ENCODE results near the gene SERPINF2. TPM values are rescaled to one million over a fixed set of nuclear protein-coding genes. Genes with fewer than 3 reads are reported as not detected.

SERPINF2 gene
- total RNA-seq, 6 experiments from 2014 or later, result not detected

DNA sequence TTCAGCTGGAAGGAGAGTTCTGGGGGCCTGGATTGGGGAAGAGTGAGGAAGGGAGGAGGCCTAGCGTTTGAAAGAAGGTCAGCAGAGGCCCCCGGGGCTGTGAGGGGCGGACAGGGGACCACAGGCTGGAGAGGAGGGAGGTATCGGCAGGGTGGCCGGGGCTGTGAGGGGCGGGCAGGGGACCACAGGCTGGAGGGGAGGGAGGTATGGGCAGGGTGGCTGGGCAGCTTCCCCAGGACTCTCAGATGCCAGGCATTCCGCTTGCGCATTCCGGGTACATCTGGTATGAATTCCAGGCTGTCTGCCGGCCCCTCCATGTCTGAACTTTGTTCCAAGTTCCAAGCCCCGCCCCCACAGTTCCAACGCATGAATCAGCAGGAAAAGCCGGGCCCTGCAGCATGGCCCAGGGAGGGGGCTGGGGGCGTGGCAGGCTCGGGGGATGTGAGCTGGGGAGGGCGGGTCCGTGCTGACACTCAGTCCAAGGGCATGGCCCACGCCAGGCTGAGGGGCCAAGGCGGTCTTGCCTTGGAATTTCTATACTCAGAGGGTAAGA is 28.2 kb upstream of the SERPINF2 start:
- Mint-ChIP-seq H3K27ac (peak overlapping the region; percentile 79), H3K4me3 (peak overlapping the region; percentile 91), H3K9me3 (no peaks in the 10 kb centered on the region), H3K4me1 (ENCODE audit: low read depth) (peaks cover 51% of the 10 kb centered on the region), H3K27me3 (ENCODE audit: insufficient read depth) (peaks cover 21% of the 10 kb centered on the region), H3K36me3 (ENCODE audit: low read depth) (peaks cover 36% of the 10 kb centered on the region)
- TF ChIP-seq, protein P1, sequence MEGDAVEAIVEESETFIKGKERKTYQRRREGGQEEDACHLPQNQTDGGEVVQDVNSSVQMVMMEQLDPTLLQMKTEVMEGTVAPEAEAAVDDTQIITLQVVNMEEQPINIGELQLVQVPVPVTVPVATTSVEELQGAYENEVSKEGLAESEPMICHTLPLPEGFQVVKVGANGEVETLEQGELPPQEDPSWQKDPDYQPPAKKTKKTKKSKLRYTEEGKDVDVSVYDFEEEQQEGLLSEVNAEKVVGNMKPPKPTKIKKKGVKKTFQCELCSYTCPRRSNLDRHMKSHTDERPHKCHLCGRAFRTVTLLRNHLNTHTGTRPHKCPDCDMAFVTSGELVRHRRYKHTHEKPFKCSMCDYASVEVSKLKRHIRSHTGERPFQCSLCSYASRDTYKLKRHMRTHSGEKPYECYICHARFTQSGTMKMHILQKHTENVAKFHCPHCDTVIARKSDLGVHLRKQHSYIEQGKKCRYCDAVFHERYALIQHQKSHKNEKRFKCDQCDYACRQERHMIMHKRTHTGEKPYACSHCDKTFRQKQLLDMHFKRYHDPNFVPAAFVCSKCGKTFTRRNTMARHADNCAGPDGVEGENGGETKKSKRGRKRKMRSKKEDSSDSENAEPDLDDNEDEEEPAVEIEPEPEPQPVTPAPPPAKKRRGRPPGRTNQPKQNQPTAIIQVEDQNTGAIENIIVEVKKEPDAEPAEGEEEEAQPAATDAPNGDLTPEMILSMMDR (IDR thresholded peaks at IDR 0.05), result no peak
- DNase-seq, result peak; percentile 97

GRCh38 chr17:1714980-1715802 is 27.5 kb upstream of the SERPINF2 start:
- Mint-ChIP-seq H3K9me3 (no peaks in the 10 kb centered on the region), H3K27ac (peak overlapping the region; percentile 79), H3K4me1 (ENCODE audit: low read depth) (peaks cover 51% of the 10 kb centered on the region), H3K27me3 (ENCODE audit: insufficient read depth) (peaks cover 19% of the 10 kb centered on the region), H3K36me3 (ENCODE audit: low read depth) (peaks cover 36% of the 10 kb centered on the region), H3K4me3 (peak overlapping the region; percentile 91)
- DNase-seq, result peak; percentile 93
- TF ChIP-seq, protein P1 (IDR thresholded peaks at IDR 0.05), result no peak

DNA sequence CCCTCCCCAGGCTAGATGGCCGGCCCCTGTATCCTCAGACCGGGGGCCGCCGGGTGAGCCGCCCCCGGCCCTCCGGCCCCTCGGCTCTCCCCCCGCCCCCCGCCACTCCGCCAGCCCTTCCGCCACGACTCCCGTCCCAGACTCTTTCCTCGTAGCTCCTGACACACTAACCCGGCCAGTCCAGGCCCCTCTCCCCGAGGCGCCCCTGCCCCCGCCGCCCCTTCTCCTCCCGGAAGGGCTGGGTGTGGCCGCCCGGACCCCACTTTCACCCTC is 26.9 kb upstream of the SERPINF2 start:
- TF ChIP-seq, protein P1 (IDR thresholded peaks at IDR 0.05), result no peak
- H3K36me3 Mint-ChIP-seq (ENCODE audit: low read depth), result peaks cover 36% of the 10 kb centered on the region
- H3K4me3 Mint-ChIP-seq, result peak overlapping the region; percentile 91
- H3K9me3 Mint-ChIP-seq, result no peaks in the 10 kb centered on the region
- peak overlapping the region; percentile 79 for H3K27ac Mint-ChIP-seq
- H3K4me1 Mint-ChIP-seq (ENCODE audit: low read depth), result peaks cover 47% of the 10 kb centered on the region
- DNase-seq, result no peak
- peaks cover 14% of the 10 kb centered on the region for H3K27me3 Mint-ChIP-seq (ENCODE audit: insufficient read depth)

GRCh38 chr17:1716076-1716911 is 26.4 kb upstream of the SERPINF2 start:
- Mint-ChIP-seq H3K9me3 (no peaks in the 10 kb centered on the region), H3K4me1 (ENCODE audit: low read depth) (peaks cover 42% of the 10 kb centered on the region), H3K27ac (peak overlapping the region; percentile 100), H3K36me3 (ENCODE audit: low read depth) (peaks cover 33% of the 10 kb centered on the region), H3K27me3 (ENCODE audit: insufficient read depth) (peaks cover 11% of the 10 kb centered on the region), H3K4me3 (peak overlapping the region; percentile 94)
- TF ChIP-seq, protein P1 (IDR thresholded peaks at IDR 0.05), result peak; percentile 33
- peak; percentile 100 for DNase-seq

- peaks cover 34% of the 10 kb centered on the region for H3K4me1 Mint-ChIP-seq (ENCODE audit: low read depth)
- peak; percentile 99 for DNase-seq
- no peaks in the 10 kb centered on the region for H3K9me3 Mint-ChIP-seq
- peaks cover 11% of the 10 kb centered on the region for H3K27me3 Mint-ChIP-seq (ENCODE audit: insufficient read depth)
- H3K27ac Mint-ChIP-seq, result peak overlapping the region; percentile 100
- H3K36me3 Mint-ChIP-seq (ENCODE audit: low read depth), result peaks cover 24% of the 10 kb centered on the region
- TF ChIP-seq, protein P1 (IDR thresholded peaks at IDR 0.05), result no peak
- peak overlapping the region; percentile 94 for H3K4me3 Mint-ChIP-seq
Measured at GRCh38 chr17:1716912-1717695, 25.6 kb upstream of the SERPINF2 start.

Data from HFFc6 (cell line).